Activated T-cell treated with anti-CD3 and anti-CD28 coated beads, Interleukin-2, amount 50 U/mL, for 4 hours (primary cell): ENCODE data around the gene ASMTL. TPM values are rescaled to one million over a fixed set of nuclear protein-coding genes. Genes with fewer than 3 reads are reported as not detected.

Experiments
- ATAC-seq, 2 donors: fragments of 200-7000 bp; cut with Tn5 transposase; one replicate each; pipeline ENCODE4 v1.10.0; 2021
- DNase-seq: peaks from one replicate; pipeline ENCODE4 v3.0.0-alpha.2; 2020
- H3K27me3 Mint-ChIP-seq: one replicate; pipeline ENCODE4 v1.8.0; 2021; ENCODE audit warnings: low read depth, mixed read lengths
- H3K36me3 Mint-ChIP-seq: one replicate; pipeline ENCODE4 v1.8.0; 2022; ENCODE audit warnings: mixed read lengths; ENCODE audit not compliant: insufficient read depth
- H3K4me1 Mint-ChIP-seq: one replicate; pipeline ENCODE4 v1.8.0; 2021; ENCODE audit warnings: low read depth, mixed read lengths
- H3K4me3 Mint-ChIP-seq: one replicate; pipeline ENCODE4 v1.8.0; 2021; ENCODE audit warnings: mild to moderate bottlenecking, moderate library complexity, mixed read lengths
- H3K9me3 Mint-ChIP-seq: one replicate; pipeline ENCODE4 v1.8.0; 2021; ENCODE audit warnings: mixed read lengths
- total RNA-seq, 3 donors: library from RNA; stranded (reverse); gene quantifications; one replicate each; pipeline ENCODE4 v1.2.1, GENCODE V29; 2021

ASMTL gene
- total RNA-seq, 3 donors from 2014 or later = 33.0 to 53.2 (median 36.9) TPM

DNA sequence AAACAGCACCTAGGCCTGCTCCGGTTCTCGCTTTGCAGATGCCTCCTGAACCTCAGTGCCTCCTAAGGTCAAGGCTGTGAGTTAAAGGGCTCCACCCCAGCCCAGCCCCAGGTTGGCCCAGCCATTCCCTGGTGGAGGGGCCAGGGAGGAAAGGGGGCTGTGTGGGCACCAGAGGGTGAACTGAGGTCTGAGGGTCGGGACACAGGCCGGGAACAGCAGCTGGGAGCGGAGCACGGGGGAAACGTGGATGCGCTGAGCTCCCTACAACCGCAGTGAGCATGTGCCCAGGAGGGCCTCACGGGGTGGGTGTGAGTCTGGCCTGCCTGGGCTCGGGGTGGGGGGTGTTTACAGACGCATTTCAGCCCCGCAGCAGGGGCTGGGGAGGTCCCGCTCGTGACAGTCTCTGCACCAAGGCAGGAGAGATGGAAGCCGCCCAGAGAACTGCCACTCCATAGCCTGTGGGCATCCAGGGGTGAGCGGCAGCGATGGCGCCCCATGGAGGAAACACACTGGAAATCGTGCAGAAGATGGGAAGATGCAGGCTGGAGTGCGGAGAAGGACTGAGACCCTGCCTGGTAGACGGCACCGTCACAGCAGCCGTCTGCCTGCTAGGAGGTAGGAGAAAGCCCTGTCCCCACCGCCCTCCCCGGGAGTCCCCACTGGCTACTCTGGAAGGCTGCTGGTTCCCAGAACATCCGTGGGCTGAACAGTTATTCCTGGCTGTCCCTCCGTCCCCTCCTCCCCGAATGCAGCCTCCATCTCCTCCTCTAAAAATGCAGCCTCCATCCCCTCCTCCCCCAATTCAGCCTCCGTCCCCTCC is 50.9 kb downstream of the ASMTL start:
- Mint-ChIP-seq H3K36me3 (no peaks in the 10 kb centered on the region), H3K9me3 (no peaks in the 10 kb centered on the region), H3K4me3 (no peak overlapping the region), H3K4me1 (no peaks in the 10 kb centered on the region), H3K27me3 (no peaks in the 10 kb centered on the region)
- ATAC-seq (no peak), DNase-seq (no peak)

DNA sequence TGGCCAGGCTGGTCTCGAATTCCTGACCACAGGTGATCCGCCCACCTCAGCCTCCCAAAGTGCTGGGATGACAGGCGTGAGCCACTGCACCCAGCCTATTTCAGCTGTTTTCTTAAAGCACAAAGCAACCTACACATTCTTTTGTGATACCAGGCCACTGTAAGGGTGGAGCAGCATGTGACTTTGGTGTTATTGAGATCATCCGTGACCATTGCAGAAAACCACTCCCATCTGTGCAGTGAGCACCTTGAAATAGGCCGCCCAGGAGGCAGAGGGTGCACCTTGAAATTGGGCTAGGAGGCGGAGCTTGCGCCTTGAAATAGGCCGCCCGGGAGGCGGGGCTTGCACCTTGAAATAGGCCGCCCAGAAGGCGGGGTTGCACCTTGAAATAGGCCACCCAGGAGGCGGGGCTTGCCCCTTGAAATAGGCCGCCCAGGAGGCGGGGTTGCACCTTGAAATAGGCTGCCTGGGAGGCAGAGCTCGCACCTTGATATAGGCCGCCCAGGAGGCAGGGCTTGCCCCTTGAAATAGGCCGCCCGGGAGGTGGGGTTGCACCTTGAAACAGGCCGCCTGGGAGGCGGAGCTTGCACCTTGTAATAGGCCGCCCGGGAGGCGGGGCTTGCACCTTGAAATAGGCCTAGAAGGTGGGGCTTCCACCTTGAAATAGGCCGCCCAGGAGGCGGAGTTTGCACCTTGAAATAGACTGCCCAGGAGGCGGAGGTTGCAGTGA is 51.8 kb downstream of the ASMTL start:
- no peak overlapping the region for H3K4me3 Mint-ChIP-seq
- peak; percentile 15 to 39 for ATAC-seq

DNA sequence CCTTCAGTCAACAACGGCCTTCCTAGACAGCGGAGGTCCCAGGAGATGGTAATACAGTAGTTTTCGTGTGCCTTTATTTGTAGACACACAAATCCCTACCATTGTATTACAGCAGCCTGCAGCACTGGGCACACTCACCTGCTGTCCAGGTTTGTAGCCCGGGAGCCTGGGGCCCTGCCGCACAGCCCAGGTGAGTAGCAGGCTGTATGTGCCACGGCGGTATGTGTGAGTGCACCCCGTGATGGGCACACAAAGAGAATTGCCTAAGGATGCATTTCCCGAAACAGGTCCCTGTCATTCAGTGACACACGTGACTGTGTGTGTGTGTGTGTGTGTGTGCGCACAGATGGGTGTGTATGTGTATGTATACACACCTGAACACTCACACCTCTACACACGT is 52.7 kb downstream of the ASMTL start:
- no peaks in the 10 kb centered on the region for H3K9me3 Mint-ChIP-seq
- H3K27me3 Mint-ChIP-seq = no peaks in the 10 kb centered on the region
- no peak for DNase-seq
- H3K4me3 Mint-ChIP-seq = no peak overlapping the region
- H3K4me1 Mint-ChIP-seq = peaks cover 12% of the 10 kb centered on the region
- ATAC-seq = no peak
- H3K36me3 Mint-ChIP-seq = peaks cover 12% of the 10 kb centered on the region

More for the DNA sequence above, 51.8 kb downstream of the ASMTL start:
- no peaks in the 10 kb centered on the region for H3K27me3 Mint-ChIP-seq
- peaks cover 5% of the 10 kb centered on the region for H3K4me1 Mint-ChIP-seq
- no peak for DNase-seq
- peaks cover 5% of the 10 kb centered on the region for H3K36me3 Mint-ChIP-seq
- no peaks in the 10 kb centered on the region for H3K9me3 Mint-ChIP-seq

DNA sequence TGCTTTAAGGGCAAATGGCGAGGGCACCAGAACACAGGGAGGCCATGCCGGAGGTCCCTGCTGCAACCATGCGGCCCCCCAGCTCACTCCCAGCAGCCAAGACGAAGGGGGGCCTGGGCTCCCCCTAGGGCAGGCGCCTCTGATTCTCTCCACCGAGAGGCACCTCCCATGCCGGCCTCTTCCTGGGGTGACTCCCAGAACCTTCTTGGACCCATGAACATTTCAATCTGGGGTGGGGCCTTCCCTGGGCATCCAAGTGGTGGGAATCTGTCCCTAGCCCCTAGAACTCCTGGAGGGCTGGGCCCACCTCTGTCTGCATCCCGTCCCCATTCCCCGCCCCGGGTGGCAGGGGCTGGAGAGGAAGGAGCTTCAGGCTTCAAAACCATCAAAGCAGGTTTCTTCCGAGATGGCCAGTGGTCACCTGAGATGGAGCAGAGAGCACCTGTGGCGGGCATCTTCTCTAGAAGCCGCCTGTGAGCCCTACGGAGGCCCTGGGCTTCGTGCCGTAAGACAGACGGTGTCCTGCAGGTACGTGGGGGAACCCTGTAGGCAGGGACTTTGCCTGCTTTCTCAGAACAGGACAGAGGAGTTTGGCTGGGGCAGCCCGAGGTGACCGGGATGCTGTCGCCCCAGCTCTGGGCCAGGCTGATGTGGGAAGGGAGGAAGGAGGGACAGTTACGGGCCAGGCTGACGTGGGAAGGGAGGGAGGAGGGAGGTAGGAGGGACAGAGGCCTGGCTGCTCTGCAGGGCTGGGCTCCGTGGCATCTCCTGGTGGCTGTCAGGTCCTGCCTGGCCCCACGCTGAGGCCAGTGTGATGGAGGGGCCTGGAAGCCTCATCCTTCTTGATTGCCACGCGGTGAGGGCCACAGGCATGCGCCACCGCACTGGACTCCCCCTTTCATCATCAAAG is 54.0 kb downstream of the ASMTL start:
- DNase-seq (no peak), ATAC-seq (no peak)
- Mint-ChIP-seq H3K36me3 (peaks cover 12% of the 10 kb centered on the region), H3K9me3 (no peaks in the 10 kb centered on the region), H3K4me1 (peaks cover 17% of the 10 kb centered on the region), H3K27me3 (no peaks in the 10 kb centered on the region), H3K4me3 (no peak overlapping the region)

DNA sequence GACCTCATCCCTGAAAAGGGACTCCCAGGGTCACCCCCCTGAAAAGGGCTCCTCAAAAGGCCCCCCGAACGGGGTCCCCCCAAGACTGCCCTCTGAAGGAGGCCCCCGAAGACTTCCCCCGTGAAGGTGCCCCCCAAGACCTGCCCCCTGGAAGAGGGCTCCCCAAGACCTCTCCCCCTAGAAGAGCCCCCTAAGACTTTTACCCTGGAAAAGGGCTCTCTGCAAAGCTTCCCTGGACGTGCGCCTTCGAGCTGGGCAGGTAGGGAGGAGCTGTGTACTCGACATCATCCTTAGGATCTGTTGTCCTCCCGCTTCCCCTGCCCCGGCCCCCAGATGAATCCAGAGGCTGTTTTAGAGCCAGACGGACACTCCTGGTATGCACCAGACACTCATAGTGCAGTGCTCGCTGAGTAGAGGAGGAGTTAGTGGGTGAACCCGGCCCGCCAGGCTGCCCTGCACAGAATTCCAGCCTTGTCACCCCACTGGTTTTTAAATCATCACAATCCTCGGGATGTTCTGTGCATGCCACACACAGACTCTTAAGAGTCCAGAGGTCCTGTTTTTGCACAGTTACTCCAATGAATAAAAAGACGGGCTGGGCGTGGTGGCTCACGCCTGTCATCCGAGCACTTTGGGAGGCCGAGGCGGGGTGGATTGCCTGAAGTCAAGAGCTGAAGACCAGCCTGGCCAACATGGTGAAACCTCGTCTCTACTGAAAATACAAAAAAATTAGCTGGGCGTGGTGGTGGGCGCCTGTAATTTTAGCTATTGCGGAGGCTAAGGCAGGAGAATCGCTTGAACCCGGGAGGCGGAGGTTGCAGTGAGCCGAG is 55.1 kb downstream of the ASMTL start:
- Mint-ChIP-seq H3K36me3 (peaks cover 12% of the 10 kb centered on the region), H3K9me3 (no peaks in the 10 kb centered on the region), H3K4me3 (no peak overlapping the region), H3K4me1 (peaks cover 23% of the 10 kb centered on the region), H3K27me3 (no peaks in the 10 kb centered on the region)
- DNase-seq (no peak), ATAC-seq (no peak)

DNA sequence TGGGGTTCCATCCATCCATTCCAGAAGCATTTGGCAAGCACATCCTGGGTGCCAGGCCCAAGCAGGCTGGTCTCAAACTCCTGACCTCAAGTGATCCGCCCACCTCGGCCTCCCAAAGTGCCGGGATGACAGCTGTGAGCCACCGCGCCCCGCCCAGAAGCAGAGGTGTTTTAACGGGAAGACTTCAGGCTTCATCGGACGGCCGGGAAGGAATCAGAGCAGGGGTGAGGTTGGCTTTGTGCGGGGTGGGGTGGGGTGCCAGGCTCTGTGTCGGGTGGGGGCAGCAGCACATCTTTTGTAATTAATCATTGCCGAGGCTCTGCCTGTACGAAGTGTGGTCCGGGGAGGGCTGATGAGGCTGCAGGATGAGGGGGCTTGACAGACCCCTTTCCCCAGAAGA is 55.7 kb downstream of the ASMTL start:
- ATAC-seq (no peak), DNase-seq (no peak)
- Mint-ChIP-seq H3K4me1 (peaks cover 23% of the 10 kb centered on the region), H3K36me3 (peaks cover 12% of the 10 kb centered on the region), H3K4me3 (no peak overlapping the region), H3K27me3 (no peaks in the 10 kb centered on the region), H3K9me3 (no peaks in the 10 kb centered on the region)

DNA sequence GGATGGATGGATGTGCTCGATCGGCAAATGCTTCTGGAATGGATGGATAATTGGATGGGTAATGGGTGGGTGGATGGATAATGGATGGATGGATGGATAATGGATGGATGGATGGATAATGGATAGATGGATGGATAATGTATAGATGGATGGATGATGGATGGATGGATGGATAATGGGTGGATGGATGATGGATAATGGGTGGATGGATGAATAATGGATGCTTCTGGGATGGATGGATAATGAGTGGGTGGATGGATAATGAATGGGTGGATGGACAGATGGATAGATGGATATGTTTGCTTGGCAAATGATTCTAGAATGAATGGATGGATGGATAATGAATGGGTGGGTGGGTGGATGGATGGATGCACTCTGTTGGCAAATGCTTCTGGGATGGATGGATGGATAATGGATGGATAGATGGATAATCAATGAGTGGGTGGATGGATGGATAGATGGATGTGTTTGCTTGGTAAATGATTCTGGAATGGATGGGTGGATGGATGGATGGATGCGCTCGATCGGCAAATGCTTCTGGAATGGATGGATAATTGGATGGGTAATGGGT is 57.0 kb downstream of the ASMTL start:
- Mint-ChIP-seq H3K9me3 (no peaks in the 10 kb centered on the region), H3K36me3 (peaks cover 18% of the 10 kb centered on the region), H3K4me3 (peak overlapping the region; percentile 27), H3K4me1 (peaks cover 29% of the 10 kb centered on the region), H3K27me3 (no peaks in the 10 kb centered on the region)
- DNase-seq = no peak
- ATAC-seq = no peak

DNA sequence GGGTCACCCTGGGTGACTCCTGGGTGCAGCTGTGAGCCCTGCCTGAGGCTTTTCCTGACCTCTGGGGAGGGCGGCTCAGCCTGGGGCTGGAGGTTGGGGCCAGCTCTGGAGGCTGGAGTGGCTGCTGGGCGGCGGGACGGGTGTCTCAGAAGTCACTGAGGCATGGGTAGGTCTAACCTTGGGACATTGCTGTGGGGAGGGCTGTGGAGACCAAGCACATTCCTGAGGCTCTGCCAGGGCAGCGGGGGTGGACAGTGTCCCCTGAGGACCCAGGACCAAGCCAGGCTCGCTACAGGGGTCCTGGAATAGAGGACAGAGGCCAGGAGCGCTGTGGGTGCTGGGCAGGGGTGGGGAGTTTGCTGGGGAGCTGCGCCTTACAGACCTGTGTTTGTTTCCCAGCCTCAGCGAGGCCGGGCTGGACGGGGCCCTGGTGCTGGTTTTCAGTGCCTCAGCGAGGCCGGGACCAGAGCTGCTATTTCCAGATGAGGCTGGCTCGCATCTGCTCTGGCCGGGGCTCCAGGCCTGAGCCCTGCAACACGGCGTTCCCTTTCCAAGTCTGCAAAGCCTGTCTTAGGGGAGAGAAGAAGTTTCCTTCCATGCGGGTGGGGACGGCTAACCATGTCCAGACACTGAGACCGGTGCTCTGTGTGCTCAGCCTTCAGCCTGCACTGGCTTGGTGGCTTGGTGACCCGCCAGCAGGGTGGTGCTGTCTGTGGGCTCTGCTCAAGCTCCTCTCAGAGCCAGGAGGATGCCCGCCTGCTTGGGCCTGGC is 57.8 kb downstream of the ASMTL start:
- H3K9me3 Mint-ChIP-seq = no peaks in the 10 kb centered on the region
- peaks cover 35% of the 10 kb centered on the region for H3K4me1 Mint-ChIP-seq
- DNase-seq (no peak), ATAC-seq (no peak)
- no peaks in the 10 kb centered on the region for H3K27me3 Mint-ChIP-seq
- H3K4me3 Mint-ChIP-seq = peak overlapping the region; percentile 59
- H3K36me3 Mint-ChIP-seq = peaks cover 18% of the 10 kb centered on the region

DNA sequence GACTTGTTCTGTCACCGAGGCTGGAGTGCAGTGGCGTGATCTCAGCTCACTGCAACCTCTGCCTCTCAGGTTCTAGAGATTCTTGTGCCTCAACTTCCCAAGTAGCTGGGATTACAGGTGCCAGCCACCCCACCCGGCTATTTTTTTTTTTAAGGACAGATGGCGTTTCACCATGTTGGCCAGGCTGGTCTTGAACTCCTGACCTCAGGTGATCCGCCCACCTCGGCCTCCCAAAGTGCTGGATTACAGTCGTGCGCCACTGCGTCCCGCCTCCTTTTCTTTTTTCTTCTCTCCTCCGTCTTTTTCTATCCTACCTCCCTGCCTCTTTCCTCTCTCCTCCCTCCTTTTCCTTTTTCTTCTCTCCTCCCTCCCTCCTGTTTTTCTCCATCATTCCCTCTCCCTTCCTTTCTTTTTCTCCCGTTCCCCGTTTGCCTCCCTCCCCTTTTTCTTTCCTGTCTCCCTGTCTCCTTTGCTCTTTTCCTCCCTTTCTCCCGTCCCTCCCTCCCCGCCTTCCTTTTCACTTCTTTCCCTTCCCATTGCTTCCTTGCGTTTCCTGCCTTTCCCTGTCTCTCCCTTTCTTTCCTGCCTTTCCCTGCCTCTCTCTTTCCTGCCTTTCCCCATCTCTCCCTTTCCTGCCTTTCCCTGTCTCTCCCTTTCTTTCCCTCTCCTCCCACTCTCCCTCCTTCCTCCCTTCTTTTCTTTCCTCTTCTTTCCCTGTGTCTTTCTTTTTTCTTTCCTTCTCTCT is 58.7 kb downstream of the ASMTL start:
- Mint-ChIP-seq H3K36me3 (peaks cover 21% of the 10 kb centered on the region), H3K27me3 (no peaks in the 10 kb centered on the region), H3K4me1 (peaks cover 42% of the 10 kb centered on the region), H3K4me3 (peak overlapping the region; percentile 94), H3K9me3 (no peaks in the 10 kb centered on the region)
- DNase-seq (no peak), ATAC-seq (no peak)

DNA sequence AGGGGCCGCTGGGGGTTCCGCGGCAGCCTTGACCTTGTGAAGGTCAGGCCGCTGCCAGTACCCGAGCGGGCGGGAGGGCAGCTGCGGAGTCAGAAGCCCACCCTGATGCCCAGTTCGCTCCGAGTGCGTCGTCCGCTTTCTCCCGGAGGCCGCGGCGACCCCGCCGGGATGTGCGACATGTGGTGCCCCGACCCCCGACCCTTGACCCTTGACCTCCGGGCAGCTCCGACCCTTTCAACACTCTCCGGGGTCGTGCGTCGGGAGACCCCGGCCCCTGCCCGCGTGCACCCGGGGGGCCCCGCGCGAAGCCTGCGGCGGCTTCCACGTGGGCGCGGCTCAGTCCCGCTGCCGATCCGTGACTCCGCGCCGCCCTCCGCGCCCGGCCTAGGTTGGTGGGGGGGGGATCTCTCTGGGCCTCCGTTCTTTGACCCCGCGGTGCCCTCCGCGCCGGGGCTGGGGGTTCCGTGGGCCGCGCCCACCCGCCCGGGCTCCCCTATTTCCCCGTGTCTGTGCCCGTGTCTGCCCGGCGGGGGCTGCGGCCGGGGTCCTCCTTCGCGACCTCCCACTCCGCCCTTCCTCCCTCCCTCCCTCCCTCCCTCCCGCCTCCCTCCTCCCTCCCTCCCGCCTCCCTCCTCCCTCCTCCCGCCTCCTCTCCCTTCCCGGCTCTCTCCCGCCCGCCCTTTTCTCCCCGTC is 60.2 kb downstream of the ASMTL start:
- H3K4me3 Mint-ChIP-seq = peak overlapping the region; percentile 94
- no peaks in the 10 kb centered on the region for H3K9me3 Mint-ChIP-seq
- peaks cover 56% of the 10 kb centered on the region for H3K4me1 Mint-ChIP-seq
- peaks cover 36% of the 10 kb centered on the region for H3K36me3 Mint-ChIP-seq
- DNase-seq (no peak), ATAC-seq (peak; percentile 36 to 44)
- H3K27me3 Mint-ChIP-seq = no peaks in the 10 kb centered on the region

DNA sequence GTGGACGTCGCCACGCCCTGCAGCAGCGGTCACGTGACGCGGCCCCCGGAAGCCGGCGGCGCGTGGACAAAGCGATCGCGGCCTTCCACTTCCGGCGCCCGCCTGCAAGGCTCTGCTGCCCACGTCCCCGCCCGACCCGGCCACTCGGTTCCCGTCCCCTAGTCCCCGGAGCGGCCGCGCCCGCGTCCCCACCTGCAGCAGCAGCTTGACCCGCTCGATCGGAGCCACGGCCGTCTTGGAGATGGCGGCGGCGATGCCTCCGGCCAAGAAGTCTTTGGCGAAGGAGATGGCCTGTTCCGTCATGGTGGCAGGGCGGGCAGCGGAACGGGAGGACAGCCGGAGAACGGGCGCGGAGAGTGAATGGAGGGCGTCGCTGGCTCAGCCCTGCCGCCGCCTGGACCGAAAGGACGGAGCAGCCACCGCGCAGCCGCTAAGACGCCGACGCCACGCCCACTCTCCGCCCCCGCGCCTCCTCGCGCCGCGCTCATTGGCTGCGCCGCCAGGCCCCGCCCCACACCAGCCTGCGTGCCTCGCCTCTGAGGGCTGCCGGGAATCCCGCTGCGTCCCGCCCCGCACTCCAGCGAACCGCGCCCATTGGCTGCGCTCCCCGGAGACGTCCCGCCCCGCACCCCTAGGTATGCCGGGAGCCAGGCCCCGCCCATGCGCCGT is 60.9 kb downstream of the ASMTL start, which contains the start of gene SLC25A6:
SLC25A6 (minus strand) TSS at position 407 of the 669 bp plus-strand sequence; CDS start at position 303, 104 bp downstream.
- ATAC-seq = peak; percentile 95 to 96
- Mint-ChIP-seq H3K9me3 (no peaks in the 10 kb centered on the region), H3K27me3 (no peaks in the 10 kb centered on the region), H3K4me3 (peak within 1 kb of the TSS; percentile 94), H3K36me3 (peaks cover 36% of the 10 kb centered on the region), H3K4me1 (peaks cover 56% of the 10 kb centered on the region)
- DNase-seq = peak; percentile 99
